BLaER1 (cell line): ENCODE results near the gene ACOT13.
"Not testable (repeated sequence)": the region's sequence is repeated elsewhere in the genome, so short reads cannot be mapped to it uniquely, and the experiment has no call there.

ENCODE experiments used
- H3K27ac ChIP-seq: shearing (Covaris generic); formaldehyde crosslinking; 2 replicates; pipeline ENCODE4 v1.8.1; 2022
- H3K27me3 ChIP-seq: shearing (Covaris generic); formaldehyde crosslinking; 2 replicates; pipeline ENCODE4 v1.8.1; 2022
- H3K36me3 ChIP-seq: shearing (Covaris generic); formaldehyde crosslinking; 2 replicates; pipeline ENCODE4 v1.8.1; 2022
- H3K4me1 ChIP-seq: shearing (Covaris generic); formaldehyde crosslinking; 2 replicates; pipeline ENCODE4 v1.8.1; 2022
- H3K4me2 ChIP-seq: shearing (Covaris generic); formaldehyde crosslinking; 2 replicates; pipeline ENCODE4 v1.8.1; 2022
- H3K4me3 ChIP-seq: shearing (Covaris generic); formaldehyde crosslinking; 2 replicates; pipeline ENCODE4 v1.8.1; 2022
- H3K9ac ChIP-seq: shearing (Covaris generic); formaldehyde crosslinking; 2 replicates; pipeline ENCODE4 v1.8.1; 2022
- H3K9me3 ChIP-seq: shearing (Covaris generic); formaldehyde crosslinking; 2 replicates; pipeline ENCODE4 v1.8.1; 2022
- H4K20me1 ChIP-seq: shearing (Covaris generic); formaldehyde crosslinking; 2 replicates; pipeline ENCODE4 v1.8.1; 2022
- Cebpa-rat ChIP-seq: shearing (Covaris generic); IDR thresholded peaks from 2 replicates; pipeline ENCODE4 v1.8.1; 2022

ACOT13 gene

GRCh38 chr6:24692003-24692402 lies 25.1 kb downstream of the ACOT13 start:
- Histone ChIP-seq H3K9me3 (no peaks in the 10 kb centered on the region), H3K4me2 (no peak overlapping the region), H3K9ac (no peak overlapping the region), H3K36me3 (peaks cover 15% of the 10 kb centered on the region; the same call in 1 of the 2 replicates), H3K27ac (no peak overlapping the region), H3K4me1 (no peaks in the 10 kb centered on the region), H3K4me3 (no peak overlapping the region), H4K20me1 (no peaks in the 10 kb centered on the region), H3K27me3 (no peaks in the 10 kb centered on the region)
- TF ChIP-seq Cebpa-rat, result no peak

DNA sequence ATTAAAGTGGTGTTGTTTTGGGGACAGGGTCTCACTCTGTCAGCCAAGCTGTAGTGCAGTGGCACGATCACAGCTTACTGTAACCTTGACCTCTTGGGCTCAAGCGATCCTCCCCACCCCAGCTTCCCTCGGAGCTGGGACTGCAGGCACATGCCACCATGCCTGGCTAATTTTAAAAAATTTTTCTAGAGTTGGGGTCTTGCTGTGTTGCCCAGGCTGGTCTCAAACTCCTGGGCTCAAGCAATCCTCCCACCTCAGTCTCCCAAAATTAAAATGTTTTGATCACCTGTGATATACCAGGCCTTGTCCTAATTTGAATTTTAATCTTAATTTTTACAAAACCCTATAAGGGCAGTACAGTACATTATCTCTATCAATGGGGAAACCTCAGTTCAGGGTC lies 25.5 kb downstream of the ACOT13 start:
- no peaks in the 10 kb centered on the region for H3K27me3 ChIP-seq
- no peak overlapping the region for H3K27ac ChIP-seq
- no peaks in the 10 kb centered on the region for H3K9me3 ChIP-seq
- no peaks in the 10 kb centered on the region for H3K4me1 ChIP-seq
- H3K4me2 ChIP-seq, result no peak overlapping the region
- H4K20me1 ChIP-seq, result no peaks in the 10 kb centered on the region
- no peak overlapping the region for H3K9ac ChIP-seq
- no peak overlapping the region for H3K4me3 ChIP-seq
- H3K36me3 ChIP-seq, result peaks cover 10% of the 10 kb centered on the region; the same call in 1 of the 2 replicates
- TF ChIP-seq Cebpa-rat, result no peak

- TF ChIP-seq Cebpa-rat, result no peak
- Histone ChIP-seq H3K4me3 (no peak overlapping the region), H3K4me1 (no peaks in the 10 kb centered on the region), H3K4me2 (no peak overlapping the region), H3K27me3 (no peaks in the 10 kb centered on the region), H4K20me1 (no peaks in the 10 kb centered on the region), H3K9ac (no peak overlapping the region), H3K27ac (no peak overlapping the region; the same call in 1 of the 2 replicates), H3K9me3 (no peaks in the 10 kb centered on the region), H3K36me3 (peaks cover 5% of the 10 kb centered on the region; the same call in 1 of the 2 replicates)
Observed at GRCh38 chr6:24692848-24693592, 26.1 kb downstream of the ACOT13 start.

GRCh38 chr6:24694198-24694597 lies 27.3 kb downstream of the ACOT13 start:
- no peak overlapping the region for H3K4me3 ChIP-seq
- no peak overlapping the region for H3K9ac ChIP-seq
- no peak for TF ChIP-seq Cebpa-rat
- H3K27me3 ChIP-seq, result no peaks in the 10 kb centered on the region
- no peak overlapping the region for H3K4me2 ChIP-seq
- H3K4me1 ChIP-seq, result no peaks in the 10 kb centered on the region
- no peak overlapping the region for H3K27ac ChIP-seq
- peaks cover 9% of the 10 kb centered on the region; the same call in 1 of the 2 replicates for H3K36me3 ChIP-seq
- H4K20me1 ChIP-seq, result no peaks in the 10 kb centered on the region
- H3K9me3 ChIP-seq, result no peaks in the 10 kb centered on the region

GRCh38 chr6:24695635-24696034 lies 28.8 kb downstream of the ACOT13 start:
- H3K9ac ChIP-seq, H3K27ac ChIP-seq, H3K4me2 ChIP-seq, H3K4me1 ChIP-seq, H4K20me1 ChIP-seq, H3K27me3 ChIP-seq, H3K9me3 ChIP-seq, H3K4me3 ChIP-seq: not testable (repeated sequence)
- peaks cover 17% of the 10 kb centered on the region; the same call in 1 of the 2 replicates for H3K36me3 ChIP-seq

DNA sequence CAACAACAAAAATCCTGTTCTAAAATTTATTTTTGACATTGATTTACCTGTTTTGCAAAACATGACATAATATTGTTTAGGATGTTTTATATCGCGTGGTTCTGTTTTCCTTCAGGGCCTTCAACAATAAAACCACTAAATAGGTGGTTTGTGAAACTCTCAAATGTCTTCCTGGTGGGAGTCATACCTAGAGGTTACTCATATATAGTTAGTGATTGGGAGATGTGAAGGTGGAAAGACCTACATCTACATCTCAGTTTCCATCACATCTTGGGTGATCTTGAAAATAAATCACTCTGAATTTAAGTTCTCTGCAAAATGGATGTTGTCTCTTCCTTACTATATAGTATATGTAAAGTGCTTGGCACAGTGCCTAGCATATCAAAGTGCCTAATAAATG lies 29.2 kb downstream of the ACOT13 start:
- Histone ChIP-seq H3K4me3 (no peak overlapping the region), H3K36me3 (peaks cover 20% of the 10 kb centered on the region; the same call in 1 of the 2 replicates), H3K4me2 (no peak overlapping the region), H3K9me3 (no peaks in the 10 kb centered on the region), H3K4me1 (no peaks in the 10 kb centered on the region), H3K27ac (no peak overlapping the region), H4K20me1 (no peaks in the 10 kb centered on the region), H3K9ac (no peak overlapping the region), H3K27me3 (no peaks in the 10 kb centered on the region)
- TF ChIP-seq Cebpa-rat, result no peak

DNA sequence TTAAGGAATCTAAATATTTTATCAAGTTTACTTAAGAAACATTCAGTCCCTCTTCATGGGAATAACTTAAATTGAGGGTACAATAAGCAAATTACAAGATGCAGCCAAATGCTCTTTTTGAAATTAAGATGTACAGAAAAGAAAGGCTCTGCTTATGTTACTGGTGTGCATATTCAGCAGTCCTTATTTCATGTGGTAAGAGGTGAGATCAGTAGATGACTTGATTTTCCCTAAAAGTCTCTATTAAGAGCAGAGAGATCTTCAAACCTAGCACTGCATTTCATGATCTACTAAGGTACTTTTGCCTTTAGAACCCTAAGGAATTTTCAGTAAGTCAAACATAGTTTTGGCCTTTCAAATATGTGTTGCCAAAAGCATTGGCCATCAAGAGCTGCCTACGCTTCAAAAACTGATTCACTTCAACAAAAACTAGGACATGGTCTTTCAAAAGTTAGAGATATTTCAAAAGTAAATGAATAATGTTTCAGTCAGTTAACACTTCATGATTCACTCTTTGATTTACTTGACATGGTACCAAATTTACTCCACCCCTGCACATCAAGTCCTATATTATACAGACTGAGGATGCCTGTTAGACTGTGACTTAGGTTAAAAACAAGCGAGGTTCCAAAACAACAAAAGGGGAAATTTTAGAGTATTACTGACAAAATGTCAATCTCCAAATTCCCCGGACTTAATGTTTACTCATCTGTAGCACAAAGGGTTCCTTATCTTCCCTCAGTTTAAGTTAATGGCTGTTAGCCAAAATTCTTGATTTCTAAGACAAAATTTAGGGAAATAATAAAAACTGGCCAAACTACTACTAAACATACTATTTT lies 32.9 kb downstream of the ACOT13 start:
- H3K27me3 ChIP-seq, result no peaks in the 10 kb centered on the region
- H3K4me2 ChIP-seq, result no peak overlapping the region
- no peaks in the 10 kb centered on the region for H3K4me1 ChIP-seq
- H3K9me3 ChIP-seq, result no peaks in the 10 kb centered on the region
- no peak overlapping the region for H3K27ac ChIP-seq
- no peak overlapping the region for H3K4me3 ChIP-seq
- H3K36me3 ChIP-seq, result peaks cover 55% of the 10 kb centered on the region
- TF ChIP-seq Cebpa-rat, result no peak
- no peak overlapping the region for H3K9ac ChIP-seq
- H4K20me1 ChIP-seq, result peaks cover 29% of the 10 kb centered on the region

DNA sequence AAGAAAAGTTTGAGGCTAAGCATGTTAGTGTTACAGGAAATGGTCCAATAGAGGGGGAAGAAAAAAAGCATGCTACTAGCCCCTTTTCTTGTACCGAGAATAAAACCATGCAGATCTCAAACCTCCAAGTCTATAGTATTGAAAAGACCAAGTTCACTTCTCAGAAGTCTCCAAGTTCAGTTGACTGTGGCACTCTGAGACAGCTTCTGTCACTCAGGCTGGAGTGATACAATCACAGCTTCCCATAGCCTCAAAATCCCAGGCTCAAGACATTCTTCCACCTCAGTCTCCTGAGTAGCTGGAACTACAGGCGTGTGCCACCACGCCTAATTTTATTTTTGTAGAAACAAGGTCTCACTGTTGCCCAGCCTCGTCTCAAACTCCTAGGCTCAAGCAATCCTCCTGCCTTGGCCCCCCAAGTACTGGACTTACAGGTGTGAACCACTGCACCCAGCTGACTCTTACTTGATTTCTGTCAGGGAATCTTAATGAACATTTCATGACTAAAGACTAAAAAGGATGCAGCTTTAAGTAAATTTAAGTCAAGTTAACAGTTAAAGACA lies 35.9 kb downstream of the ACOT13 start:
- H3K4me3 ChIP-seq, result no peak overlapping the region
- no peak overlapping the region for H3K27ac ChIP-seq
- peaks cover 59% of the 10 kb centered on the region for H4K20me1 ChIP-seq
- no peak for TF ChIP-seq Cebpa-rat
- H3K9ac ChIP-seq, result no peak overlapping the region
- no peaks in the 10 kb centered on the region for H3K4me1 ChIP-seq
- H3K9me3 ChIP-seq, result no peaks in the 10 kb centered on the region
- H3K27me3 ChIP-seq, result no peaks in the 10 kb centered on the region
- no peak overlapping the region for H3K4me2 ChIP-seq
- peaks cover 86% of the 10 kb centered on the region for H3K36me3 ChIP-seq

DNA sequence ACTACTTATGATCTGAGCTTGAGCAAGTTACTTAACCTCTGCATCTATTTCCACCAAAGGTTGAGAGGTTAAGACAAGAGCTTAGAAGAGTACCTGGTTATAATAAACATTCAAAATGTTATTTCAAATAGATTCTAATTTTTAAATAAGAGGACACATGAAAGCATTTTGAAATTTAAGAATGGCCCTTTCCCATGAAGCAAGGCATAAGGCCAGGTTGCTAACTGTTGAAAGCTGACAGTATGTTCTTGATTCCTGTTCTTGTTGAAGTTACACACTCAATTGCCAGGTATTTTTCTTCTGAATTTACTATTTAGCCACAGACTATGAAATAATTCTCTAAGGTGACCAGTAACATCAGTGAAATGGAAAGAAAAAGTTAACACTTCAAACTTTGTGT lies 37.6 kb downstream of the ACOT13 start:
- Histone ChIP-seq H3K9ac (no peak overlapping the region), H3K4me3 (no peak overlapping the region), H4K20me1 (peaks cover 76% of the 10 kb centered on the region), H3K4me1 (no peaks in the 10 kb centered on the region), H3K27me3 (no peaks in the 10 kb centered on the region), H3K4me2 (no peak overlapping the region), H3K36me3 (peaks cover 91% of the 10 kb centered on the region), H3K27ac (no peak overlapping the region), H3K9me3 (no peaks in the 10 kb centered on the region)
- no peak for TF ChIP-seq Cebpa-rat

- no peaks in the 10 kb centered on the region for H3K9me3 ChIP-seq
- no peak overlapping the region for H3K4me3 ChIP-seq
- TF ChIP-seq Cebpa-rat, result no peak
- H3K4me2 ChIP-seq, result no peak overlapping the region
- H3K27ac ChIP-seq, result no peak overlapping the region
- peaks cover 99% of the 10 kb centered on the region for H3K36me3 ChIP-seq
- H3K27me3 ChIP-seq, result no peaks in the 10 kb centered on the region
- H3K9ac ChIP-seq, result no peak overlapping the region
- H3K4me1 ChIP-seq, result no peaks in the 10 kb centered on the region
- H4K20me1 ChIP-seq, result peaks cover 100% of the 10 kb centered on the region
Observed at GRCh38 chr6:24708612-24709011, 41.7 kb downstream of the ACOT13 start.
